Esophagus (tissue), 2 donors: ENCODE measurements around the gene WWOX. TPM values are rescaled to one million over a fixed set of nuclear protein-coding genes. Genes with fewer than 3 reads are reported as not detected.

Experiments used
- H3K27ac ChIP-seq, 2 donors: one replicate each; pipeline ENCODE4 v1.5.1; 2013; ENCODE audit warnings: low read depth in 2 of 2, mild to moderate bottlenecking in 2 of 2, inconsistent platforms in 1 of 2, low read length in 1 of 2, moderate library complexity in 1 of 2
- H3K27me3 ChIP-seq, 2 donors: one replicate each; pipeline ENCODE4 v1.6.1; 2013; ENCODE audit warnings: low read length in 2 of 2, control low read depth in 1 of 2, mild to moderate bottlenecking in 1 of 2; ENCODE audit not compliant: insufficient read depth in 2 of 2, control insufficient read depth in 1 of 2
- H3K36me3 ChIP-seq, 2 donors: one replicate each; pipeline ENCODE4 v1.6.1; 2013; ENCODE audit warnings: low read length in 1 of 2; ENCODE audit not compliant: control insufficient read depth in 2 of 2, insufficient read depth in 2 of 2
- H3K4me1 ChIP-seq, 2 donors: one replicate each; pipeline ENCODE4 v1.6.1; 2013; ENCODE audit warnings: low read length in 1 of 2; ENCODE audit not compliant: control insufficient read depth in 2 of 2, insufficient read depth in 2 of 2
- H3K4me3 ChIP-seq, 2 donors: one replicate each; pipeline ENCODE4 v1.5.1; 2013; ENCODE audit warnings: low read length in 2 of 2, mild to moderate bottlenecking in 2 of 2, low read depth in 1 of 2, moderate library complexity in 1 of 2
- H3K9me3 ChIP-seq, 2 donors: one replicate each; pipeline ENCODE4 v1.6.1; 2013; ENCODE audit warnings: mild to moderate bottlenecking in 2 of 2, low read depth in 1 of 2, low read length in 1 of 2, moderate library complexity in 1 of 2; ENCODE audit not compliant: control insufficient read depth in 2 of 2, insufficient read depth in 1 of 2
- WGBS, 2 donors: extraction: QIAGEN DNeasy Blood & Tissue Kit; methylation state at CpG; one replicate each; pipeline ENCODE4 v1.1.7; 2013; 5-methylcytosine and 5-hydroxymethylcytosine counted together
- polyA plus RNA-seq, 2 donors: library from polyadenylated mRNA; stranded (reverse); fragments of 200-250 nt; gene quantifications; one replicate each; pipeline ENCODE4 v1.2.3, GENCODE V29; 2013
- donor health status: healthy with polysubstance abuse.
- donor health status: Bipolar disorder and iron deficiency.

Gene WWOX
- polyA plus RNA-seq, 2 donors, result 6.4 to 9.1 TPM

DNA sequence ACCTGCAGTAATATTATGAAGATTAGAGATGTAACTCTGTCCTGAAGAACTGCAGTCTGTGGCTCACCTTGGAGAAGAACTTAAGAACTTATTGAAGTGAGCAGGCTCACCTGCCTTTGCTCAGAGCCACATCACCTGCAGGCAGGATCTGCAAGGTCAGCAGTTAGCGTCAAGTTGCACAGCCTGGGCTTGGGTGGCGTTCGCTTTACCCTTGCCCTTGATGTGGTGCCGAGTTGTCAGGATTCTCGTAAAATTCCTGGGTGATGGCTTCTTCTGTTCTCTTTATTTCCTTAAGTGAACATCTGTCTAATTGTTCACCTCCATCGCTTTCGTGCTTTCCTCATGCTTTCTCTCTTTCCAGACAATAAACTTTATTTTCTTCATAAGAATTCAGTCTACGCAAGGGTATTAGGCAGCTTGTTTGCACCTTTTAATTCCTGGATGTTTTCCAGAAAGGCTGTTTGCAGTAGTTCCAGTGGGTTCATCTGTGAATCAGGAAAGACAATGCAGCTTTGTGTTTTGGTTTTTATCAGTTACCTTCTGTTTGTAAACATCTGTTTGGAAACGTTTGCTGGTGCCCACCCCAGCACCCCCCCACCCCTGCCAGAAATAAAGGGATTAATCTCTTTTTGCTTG is 254.3 kb downstream of the WWOX start:
- 69 to 71% methylated on average over 9 of the region's 9 CpGs for WGBS, 2 donors
- Histone ChIP-seq H3K27me3 (no peaks in the 10 kb centered on the region), H3K4me1 (no peaks in the 10 kb centered on the region), H3K9me3 (no peaks in the 10 kb centered on the region), H3K36me3 (no peaks in the 10 kb centered on the region), H3K27ac (no peak overlapping the region), H3K4me3 (no peak overlapping the region)

- Histone ChIP-seq H3K36me3 (no peaks in the 10 kb centered on the region), H3K4me1 (peaks cover 0 to 3% of the 10 kb centered on the region in 2 donors), H3K27ac (no peak overlapping the region), H3K27me3 (no peaks in the 10 kb centered on the region), H3K9me3 (no peaks in the 10 kb centered on the region), H3K4me3 (no peak overlapping the region)
- 69 to 81% methylated on average over 6 of the region's 6 CpGs for WGBS, 2 donors
These were observed 263.2 kb downstream of the WWOX start for GRCh38 chr16:78362524-78363135.

DNA sequence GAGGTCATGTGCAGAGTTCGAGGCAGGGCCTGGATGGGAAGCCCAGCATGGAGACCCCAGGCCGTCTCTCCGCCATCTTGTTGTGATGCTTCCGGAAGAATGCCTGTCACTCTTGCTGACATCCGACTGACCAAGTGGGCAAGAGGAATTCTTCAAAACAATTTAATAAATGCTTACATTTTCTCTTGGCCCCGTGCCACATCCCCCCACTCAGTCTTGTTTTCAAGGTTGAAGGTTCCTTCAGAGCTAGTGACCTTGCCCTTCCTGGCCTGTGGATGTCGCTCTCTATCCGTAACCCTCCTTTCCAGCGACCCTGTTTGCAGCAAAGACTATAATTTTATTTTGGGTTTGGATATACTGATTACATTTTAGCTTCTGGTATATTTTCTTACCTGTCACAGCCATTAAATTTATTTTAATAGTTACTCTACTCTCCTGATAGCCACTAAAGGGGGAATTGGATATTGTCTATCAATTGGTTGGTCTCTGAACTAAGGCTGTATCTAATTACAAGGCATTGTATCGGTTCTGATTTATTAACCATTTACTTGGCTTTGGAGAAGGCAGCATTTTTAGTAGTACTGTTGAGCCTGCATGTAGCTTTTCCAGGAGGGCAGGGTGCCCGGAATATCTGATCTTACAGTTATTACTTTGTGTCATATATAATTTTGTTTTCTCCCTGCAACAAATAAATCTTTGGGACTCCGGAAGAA is 264.5 kb downstream of the WWOX start:
- H3K4me1 ChIP-seq, result peaks cover 0 to 3% of the 10 kb centered on the region in 2 donors
- H3K36me3 ChIP-seq, result no peaks in the 10 kb centered on the region
- 83 to 86% methylated on average over 12 of the region's 12 CpGs for WGBS, 2 donors
- H3K9me3 ChIP-seq, result no peaks in the 10 kb centered on the region
- H3K27ac ChIP-seq, result no peak overlapping the region
- no peak overlapping the region for H3K4me3 ChIP-seq
- no peaks in the 10 kb centered on the region for H3K27me3 ChIP-seq

GRCh38 chr16:78364556-78364880 is 265.1 kb downstream of the WWOX start:
- no peaks in the 10 kb centered on the region for H3K36me3 ChIP-seq
- 26 to 48% methylated on average over 3 of the region's 3 CpGs for WGBS, 2 donors
- no peak overlapping the region for H3K27ac ChIP-seq
- no peaks in the 10 kb centered on the region for H3K27me3 ChIP-seq
- no peak overlapping the region for H3K4me3 ChIP-seq
- no peaks in the 10 kb centered on the region for H3K9me3 ChIP-seq
- H3K4me1 ChIP-seq, result peaks cover 0 to 3% of the 10 kb centered on the region in 2 donors

GRCh38 chr16:78365366-78365765 is 265.9 kb downstream of the WWOX start:
- no peak overlapping the region for H3K4me3 ChIP-seq
- H3K9me3 ChIP-seq, result no peaks in the 10 kb centered on the region
- H3K36me3 ChIP-seq, result no peaks in the 10 kb centered on the region
- H3K27me3 ChIP-seq, result no peaks in the 10 kb centered on the region
- H3K27ac ChIP-seq, result no peak overlapping the region
- H3K4me1 ChIP-seq, result peaks cover 0 to 3% of the 10 kb centered on the region in 2 donors
- 76 to 85% methylated on average over 2 of the region's 2 CpGs for WGBS, 2 donors

GRCh38 chr16:78368121-78369102 is 269.0 kb downstream of the WWOX start:
- Histone ChIP-seq H3K36me3 (no peaks in the 10 kb centered on the region), H3K4me1 (peaks cover 0 to 3% of the 10 kb centered on the region in 2 donors), H3K27ac (no peak overlapping the region), H3K4me3 (no peak overlapping the region), H3K27me3 (no peaks in the 10 kb centered on the region), H3K9me3 (no peaks in the 10 kb centered on the region)
- WGBS, 2 donors, result 86 to 92% methylated on average over 10 of the region's 10 CpGs

GRCh38 chr16:78372277-78372676 is 272.8 kb downstream of the WWOX start:
- H3K9me3 ChIP-seq, result no peaks in the 10 kb centered on the region
- no peaks in the 10 kb centered on the region for H3K27me3 ChIP-seq
- H3K4me1 ChIP-seq, result no peaks in the 10 kb centered on the region
- no peak overlapping the region for H3K4me3 ChIP-seq
- H3K27ac ChIP-seq, result no peak overlapping the region
- H3K36me3 ChIP-seq, result no peaks in the 10 kb centered on the region
- 84 to 88% methylated on average over 3 of the region's 3 CpGs for WGBS, 2 donors

- Histone ChIP-seq H3K36me3 (no peaks in the 10 kb centered on the region), H3K27ac (no peak overlapping the region), H3K27me3 (no peaks in the 10 kb centered on the region), H3K4me3 (no peak overlapping the region), H3K9me3 (no peaks in the 10 kb centered on the region), H3K4me1 (no peaks in the 10 kb centered on the region)
- 87 to 89% methylated on average over 15 of the region's 15 CpGs for WGBS, 2 donors
These were observed 275.7 kb downstream of the WWOX start for GRCh38 chr16:78375055-78375679.

DNA sequence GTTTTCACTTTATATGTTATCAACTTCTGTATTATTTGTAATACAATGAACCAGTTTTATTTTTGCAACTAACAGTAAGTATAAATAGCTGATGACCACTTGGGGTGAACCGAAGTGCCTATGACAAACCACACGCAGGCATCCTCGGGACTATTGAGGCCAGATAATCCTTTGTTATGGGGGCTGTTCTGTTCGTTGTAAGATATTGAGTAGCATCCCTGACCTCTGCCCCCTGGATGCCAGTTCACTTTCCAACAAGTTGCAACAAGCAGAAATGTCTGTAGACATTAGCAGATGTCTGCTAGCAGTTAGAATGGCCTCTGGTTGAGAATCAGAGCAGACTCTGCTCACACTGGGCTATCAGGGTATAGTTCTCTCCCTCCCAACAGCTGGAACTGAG is 277.0 kb downstream of the WWOX start:
- no peaks in the 10 kb centered on the region for H3K9me3 ChIP-seq
- no peak overlapping the region for H3K27ac ChIP-seq
- H3K27me3 ChIP-seq, result no peaks in the 10 kb centered on the region
- no peaks in the 10 kb centered on the region for H3K36me3 ChIP-seq
- no peaks in the 10 kb centered on the region for H3K4me1 ChIP-seq
- no peak overlapping the region for H3K4me3 ChIP-seq
- 78 to 81% methylated on average over 4 of the region's 4 CpGs for WGBS, 2 donors
